BE2C (cell line): ENCODE results near the gene TIMP2.

Experiments used
- DNase-seq: peaks from one replicate; pipeline ENCODE4 v3.0.0-alpha.2; 2020
- H3K27me3 ChIP-seq: fragments of 250-450 bp; sonication (Bioruptor Pico); 2 replicates; pipeline ENCODE4 v1.5.1; 2020; ENCODE audit warnings: mild to moderate bottlenecking
- H3K36me3 ChIP-seq: fragments of 250-450 bp; sonication (Bioruptor Pico); 2 replicates; pipeline ENCODE4 v1.5.1; 2020; ENCODE audit warnings: mild to moderate bottlenecking
- H3K4me1 ChIP-seq: fragments of 250-450 bp; sonication (Bioruptor Pico); 2 replicates; pipeline ENCODE4 v1.5.1; 2020
- H3K4me3 ChIP-seq: 2 replicates; pipeline ENCODE4 v1.5.1; 2011; ENCODE audit warnings: low read depth, low read length
- H3K9me3 ChIP-seq: fragments of 250-450 bp; sonication (Bioruptor Pico); 2 replicates; pipeline ENCODE4 v1.5.1; 2020
- CTCF ChIP-seq: IDR thresholded peaks from 2 replicates; pipeline ENCODE4 v1.5.1; 2012; ENCODE audit warnings: mild to moderate bottlenecking, low read depth, low read length

The TIMP2 gene

GRCh38 chr17:78952706-78953105 is 27.5 kb upstream of the TIMP2 start:
- no peak for DNase-seq
- Histone ChIP-seq H3K36me3 (no peaks in the 10 kb centered on the region), H3K4me3 (no peak overlapping the region), H3K27me3 (no peaks in the 10 kb centered on the region), H3K4me1 (peaks cover 6% of the 10 kb centered on the region; the same call in 1 of the 2 replicates), H3K9me3 (peaks cover 5% of the 10 kb centered on the region; the same call in 1 of the 2 replicates)
- no peak for TF ChIP-seq CTCF

GRCh38 chr17:78951967-78952551 is 26.9 kb upstream of the TIMP2 start:
- H3K27me3 ChIP-seq = no peaks in the 10 kb centered on the region
- H3K4me3 ChIP-seq = no peak overlapping the region
- H3K36me3 ChIP-seq = no peaks in the 10 kb centered on the region
- no peak for DNase-seq
- peaks cover 6% of the 10 kb centered on the region; the same call in 1 of the 2 replicates for H3K4me1 ChIP-seq
- TF ChIP-seq CTCF = no peak
- peaks cover 5% of the 10 kb centered on the region; the same call in 1 of the 2 replicates for H3K9me3 ChIP-seq

GRCh38 chr17:78950870-78951269 is 25.7 kb upstream of the TIMP2 start:
- peaks cover 6% of the 10 kb centered on the region; the same call in 1 of the 2 replicates for H3K4me1 ChIP-seq
- no peak for TF ChIP-seq CTCF
- peaks cover 5% of the 10 kb centered on the region; the same call in 1 of the 2 replicates for H3K9me3 ChIP-seq

GRCh38 chr17:78947235-78948149 is 22.3 kb upstream of the TIMP2 start:
- no peaks in the 10 kb centered on the region for H3K36me3 ChIP-seq
- no peak for DNase-seq
- H3K4me1 ChIP-seq = no peaks in the 10 kb centered on the region
- H3K27me3 ChIP-seq = no peaks in the 10 kb centered on the region
- TF ChIP-seq CTCF = no peak
- no peak overlapping the region for H3K4me3 ChIP-seq
- peaks cover 5% of the 10 kb centered on the region; the same call in 1 of the 2 replicates for H3K9me3 ChIP-seq

More at GRCh38 chr17:78950870-78951269, 25.7 kb upstream of the TIMP2 start:
- Histone ChIP-seq H3K36me3 (no peaks in the 10 kb centered on the region), H3K27me3 (no peaks in the 10 kb centered on the region), H3K4me3 (no peak overlapping the region)
- no peak for DNase-seq

- H3K36me3 ChIP-seq = no peaks in the 10 kb centered on the region
- no peak for TF ChIP-seq CTCF
- peaks cover 5% of the 10 kb centered on the region; the same call in 1 of the 2 replicates for H3K9me3 ChIP-seq
- no peak for DNase-seq
- H3K4me1 ChIP-seq = no peaks in the 10 kb centered on the region
- no peaks in the 10 kb centered on the region for H3K27me3 ChIP-seq
- H3K4me3 ChIP-seq = no peak overlapping the region
Observed at GRCh38 chr17:78946631-78947030, 21.4 kb upstream of the TIMP2 start.
